Neural crest cell (in vitro differentiated cells): ENCODE data around the gene PTGIS. TPM values are rescaled to one million over a fixed set of nuclear protein-coding genes. Genes with fewer than 3 reads are reported as not detected.

Source experiments
- DNase-seq: peaks from one replicate; pipeline ENCODE4 v3.0.0; 2021; ENCODE audit warnings: low read depth, mixed read lengths, low spot score
- H3K27ac Mint-ChIP-seq: one replicate; pipeline ENCODE4 v1.8.0; 2021; ENCODE audit warnings: mild to moderate bottlenecking, mixed read lengths; ENCODE audit not compliant: unreplicated experiment
- H3K27me3 Mint-ChIP-seq: 2 replicates; pipeline ENCODE4 v1.8.0; 2021; ENCODE audit warnings: low read depth, mild to moderate bottlenecking, mixed read lengths
- H3K36me3 Mint-ChIP-seq: 2 replicates; pipeline ENCODE4 v1.8.0; 2021; ENCODE audit warnings: low read depth, mild to moderate bottlenecking, mixed read lengths
- H3K4me1 Mint-ChIP-seq: 2 replicates; pipeline ENCODE4 v1.8.0; 2021; ENCODE audit warnings: mixed read lengths
- H3K4me3 Mint-ChIP-seq: one replicate; pipeline ENCODE4 v1.8.0; 2021; ENCODE audit warnings: mild to moderate bottlenecking, mixed read lengths
- H3K9me3 Mint-ChIP-seq: 2 replicates; pipeline ENCODE4 v1.8.0; 2021; ENCODE audit warnings: mixed read lengths
- total RNA-seq: library from RNA; stranded (reverse); gene quantifications from 2 replicates; pipeline ENCODE4 v1.2.1, GENCODE V29; 2021
- TF ChIP-seq, protein P1 (sequence below): fragments of 200-600 bp; sonication (generic); conservative IDR thresholded peaks from 2 replicates; pipeline ENCODE4 v1.5.0; 2021; ENCODE audit warnings: antibody characterized with exemption, mild to moderate bottlenecking

Gene PTGIS
- total RNA-seq, 1 donor from 2014 or later: 7.1 TPM

GRCh38 chr20:49582413-49583334 is 14.7 kb upstream of the PTGIS start:
- no peak overlapping the region for H3K4me3 Mint-ChIP-seq
- H3K36me3 Mint-ChIP-seq: peaks cover 2% of the 10 kb centered on the region
- no peak overlapping the region for H3K27ac Mint-ChIP-seq
- H3K9me3 Mint-ChIP-seq: peaks cover 3% of the 10 kb centered on the region
- H3K27me3 Mint-ChIP-seq: no peaks in the 10 kb centered on the region
- H3K4me1 Mint-ChIP-seq: peaks cover 15% of the 10 kb centered on the region
- no peak for DNase-seq
- TF ChIP-seq, protein P1, sequence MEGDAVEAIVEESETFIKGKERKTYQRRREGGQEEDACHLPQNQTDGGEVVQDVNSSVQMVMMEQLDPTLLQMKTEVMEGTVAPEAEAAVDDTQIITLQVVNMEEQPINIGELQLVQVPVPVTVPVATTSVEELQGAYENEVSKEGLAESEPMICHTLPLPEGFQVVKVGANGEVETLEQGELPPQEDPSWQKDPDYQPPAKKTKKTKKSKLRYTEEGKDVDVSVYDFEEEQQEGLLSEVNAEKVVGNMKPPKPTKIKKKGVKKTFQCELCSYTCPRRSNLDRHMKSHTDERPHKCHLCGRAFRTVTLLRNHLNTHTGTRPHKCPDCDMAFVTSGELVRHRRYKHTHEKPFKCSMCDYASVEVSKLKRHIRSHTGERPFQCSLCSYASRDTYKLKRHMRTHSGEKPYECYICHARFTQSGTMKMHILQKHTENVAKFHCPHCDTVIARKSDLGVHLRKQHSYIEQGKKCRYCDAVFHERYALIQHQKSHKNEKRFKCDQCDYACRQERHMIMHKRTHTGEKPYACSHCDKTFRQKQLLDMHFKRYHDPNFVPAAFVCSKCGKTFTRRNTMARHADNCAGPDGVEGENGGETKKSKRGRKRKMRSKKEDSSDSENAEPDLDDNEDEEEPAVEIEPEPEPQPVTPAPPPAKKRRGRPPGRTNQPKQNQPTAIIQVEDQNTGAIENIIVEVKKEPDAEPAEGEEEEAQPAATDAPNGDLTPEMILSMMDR: no peak

DNA sequence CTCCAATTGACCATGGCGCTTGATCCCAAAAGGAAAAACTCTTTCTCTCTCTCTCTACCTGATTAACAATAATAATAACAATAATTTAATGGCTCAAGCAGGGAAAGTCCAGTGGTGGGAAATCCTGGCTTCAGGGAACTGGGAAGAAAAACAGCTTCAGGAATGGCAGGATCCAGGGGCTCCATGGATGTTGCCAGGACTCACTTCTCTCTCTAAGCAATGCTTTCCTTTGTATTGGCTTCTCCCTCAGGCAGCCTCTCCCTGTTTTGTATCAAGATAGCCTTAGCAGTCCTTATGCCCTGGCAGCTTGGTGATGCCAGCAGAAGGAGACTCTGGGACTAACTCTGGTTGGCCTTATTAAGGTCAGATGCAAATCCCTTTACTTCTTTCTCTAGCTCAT is 13.5 kb upstream of the PTGIS start:
- Mint-ChIP-seq H3K27ac (no peak overlapping the region), H3K27me3 (no peaks in the 10 kb centered on the region)

DNA sequence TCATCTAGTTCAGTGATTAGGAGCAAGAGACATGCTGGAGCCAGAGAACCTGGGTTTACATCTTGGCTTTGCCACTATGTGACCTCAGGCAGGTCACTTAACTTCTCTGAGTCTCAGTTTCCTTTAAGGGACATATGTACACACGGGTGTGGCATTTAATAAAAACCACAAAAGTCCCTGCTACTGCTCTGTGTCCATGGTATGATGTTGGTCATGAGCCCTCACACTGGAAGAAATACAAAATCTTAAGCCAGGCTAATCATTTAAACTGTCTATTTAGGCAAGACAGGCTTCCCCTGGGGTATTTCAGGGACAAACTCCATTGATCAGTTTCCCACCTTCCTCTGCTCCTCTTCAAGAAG is 12.9 kb upstream of the PTGIS start:
- peaks cover 2% of the 10 kb centered on the region for H3K36me3 Mint-ChIP-seq
- no peak overlapping the region for H3K4me3 Mint-ChIP-seq
- TF ChIP-seq, protein P1: no peak
- peaks cover 15% of the 10 kb centered on the region for H3K4me1 Mint-ChIP-seq
- no peak for DNase-seq
- peaks cover 3% of the 10 kb centered on the region for H3K9me3 Mint-ChIP-seq
- H3K27me3 Mint-ChIP-seq: no peaks in the 10 kb centered on the region
- H3K27ac Mint-ChIP-seq: no peak overlapping the region

More for the DNA sequence above, 13.5 kb upstream of the PTGIS start:
- DNase-seq: no peak
- Mint-ChIP-seq H3K36me3 (peaks cover 2% of the 10 kb centered on the region), H3K4me3 (no peak overlapping the region), H3K4me1 (peaks cover 15% of the 10 kb centered on the region), H3K9me3 (peaks cover 3% of the 10 kb centered on the region)
- TF ChIP-seq, protein P1: no peak

DNA sequence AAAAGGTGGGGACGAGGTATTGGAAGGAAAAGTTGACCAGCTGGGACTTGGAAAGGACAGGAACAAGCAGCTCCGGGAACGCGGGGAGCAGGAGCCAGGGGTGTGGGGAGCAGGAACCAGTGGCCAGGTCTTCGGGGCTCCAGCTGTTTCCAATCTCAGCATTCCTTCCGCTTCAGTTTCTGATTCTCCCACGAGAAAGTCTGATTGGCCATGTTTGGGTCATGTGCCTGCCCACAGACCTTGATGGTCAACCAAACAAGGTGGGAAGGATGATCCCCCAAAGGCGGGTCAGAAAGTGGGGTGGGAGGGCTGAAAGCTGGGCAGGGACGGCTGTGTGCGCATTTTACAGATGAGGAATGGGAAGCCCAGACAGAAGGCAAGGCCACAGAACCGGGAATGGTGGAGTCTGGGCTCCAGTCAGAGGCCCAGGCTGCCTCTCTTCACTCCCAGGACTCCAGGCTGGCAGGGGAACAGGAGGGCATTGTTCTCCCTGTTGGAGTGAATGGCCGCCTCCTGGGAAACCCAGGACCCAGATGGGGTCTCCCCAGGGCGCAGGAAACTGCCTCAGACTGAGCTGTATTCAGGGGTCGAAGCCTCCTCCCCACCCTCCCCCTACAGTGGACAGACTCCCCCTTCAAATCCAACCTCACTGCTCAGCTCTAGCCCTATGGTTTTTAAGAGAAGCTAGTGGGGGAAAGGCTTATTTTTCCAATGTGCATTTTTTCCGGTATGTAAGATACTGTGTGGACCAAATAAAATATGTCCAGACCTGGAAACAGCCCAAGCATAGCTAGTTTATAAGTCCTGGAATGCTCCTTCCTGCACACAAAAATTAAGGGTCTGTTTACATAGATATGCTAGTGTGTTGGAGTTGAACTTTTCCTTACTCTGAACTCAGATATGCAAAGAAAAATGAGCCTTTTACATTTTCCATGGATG is 12.2 kb upstream of the PTGIS start:
- TF ChIP-seq, protein P1: no peak
- Mint-ChIP-seq H3K4me3 (peak overlapping the region; percentile 20), H3K27me3 (no peaks in the 10 kb centered on the region), H3K4me1 (peaks cover 15% of the 10 kb centered on the region), H3K27ac (peak overlapping the region; percentile 96), H3K36me3 (peaks cover 2% of the 10 kb centered on the region), H3K9me3 (peaks cover 3% of the 10 kb centered on the region)
- no peak for DNase-seq

DNA sequence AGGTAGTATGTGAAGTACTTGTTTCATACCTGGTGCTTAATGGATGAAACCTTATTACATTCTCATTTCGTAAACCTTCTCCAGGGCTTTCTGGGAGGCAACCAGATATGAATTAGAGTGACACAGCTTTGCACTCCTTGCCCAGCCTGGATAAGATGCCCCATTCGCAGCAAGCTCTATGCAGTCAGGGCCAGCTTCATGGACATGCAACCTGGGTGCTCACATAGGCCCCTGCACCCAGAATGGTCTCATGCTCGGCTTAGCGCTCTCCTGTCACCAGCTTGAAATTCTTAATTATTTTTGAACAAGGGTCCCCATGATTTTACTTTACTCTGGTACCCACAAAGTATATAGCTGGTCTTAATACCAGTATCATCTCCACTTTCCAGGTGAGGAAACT is 11.3 kb upstream of the PTGIS start:
- no peak overlapping the region for H3K27ac Mint-ChIP-seq
- H3K4me1 Mint-ChIP-seq: peaks cover 15% of the 10 kb centered on the region
- H3K36me3 Mint-ChIP-seq: peaks cover 2% of the 10 kb centered on the region
- H3K27me3 Mint-ChIP-seq: no peaks in the 10 kb centered on the region
- peaks cover 3% of the 10 kb centered on the region for H3K9me3 Mint-ChIP-seq
- no peak overlapping the region for H3K4me3 Mint-ChIP-seq
- TF ChIP-seq, protein P1: no peak
- DNase-seq: no peak
